HG03457 (cell line): ENCODE results near the gene RASGRF2.
"Not testable (repeated sequence)": the region's sequence is repeated elsewhere in the genome, so short reads cannot be mapped to it uniquely, and the experiment has no call there.

Source experiments
- ATAC-seq: cut with Tn5 transposase; IDR thresholded peaks from one replicate; pipeline ENCODE4 v1.9.1; 2021; ENCODE audit warnings: moderate number of reproducible peaks; ENCODE audit not compliant: unreplicated experiment

The RASGRF2 gene

DNA sequence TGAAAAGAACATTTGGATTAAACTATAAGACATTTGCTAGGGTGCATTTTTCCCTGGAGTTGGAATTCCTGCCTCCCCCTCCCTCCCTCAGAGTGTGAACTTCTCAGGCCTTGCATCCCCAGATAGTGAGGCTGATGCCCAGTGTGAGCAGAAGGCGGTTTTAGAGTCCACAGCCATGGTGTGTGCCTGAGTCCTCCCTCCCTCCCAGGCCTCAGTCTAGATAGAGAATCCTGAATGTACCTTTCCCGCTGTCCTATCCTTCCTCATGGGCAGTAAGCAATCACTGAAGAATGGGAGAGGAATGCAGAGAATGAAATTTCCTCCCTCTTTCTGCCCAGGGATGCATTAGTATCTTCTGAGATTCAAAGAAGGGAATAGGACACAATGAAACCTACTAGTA, 108.5 kb downstream of the RASGRF2 start:
- no peak for ATAC-seq

DNA sequence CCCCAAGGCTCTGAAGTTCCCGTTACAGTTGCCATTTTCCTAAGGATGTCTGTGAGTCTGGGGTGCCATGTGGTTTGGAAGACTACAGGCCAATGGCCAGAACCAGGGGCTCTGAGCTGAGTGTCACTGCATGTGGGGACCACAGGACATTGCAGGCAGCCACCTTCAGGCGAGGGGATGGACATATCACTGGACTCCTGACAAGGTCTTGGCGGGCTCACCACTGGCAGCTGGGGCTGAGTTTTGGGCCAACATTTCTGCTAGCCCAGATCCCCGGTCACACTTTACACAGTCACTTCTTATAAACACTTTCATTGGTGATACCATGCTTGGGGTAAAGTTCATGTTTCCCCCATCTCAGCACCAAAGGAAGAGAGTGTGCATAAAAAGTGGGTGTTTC, 109.8 kb downstream of the RASGRF2 start:
- ATAC-seq = no peak

DNA sequence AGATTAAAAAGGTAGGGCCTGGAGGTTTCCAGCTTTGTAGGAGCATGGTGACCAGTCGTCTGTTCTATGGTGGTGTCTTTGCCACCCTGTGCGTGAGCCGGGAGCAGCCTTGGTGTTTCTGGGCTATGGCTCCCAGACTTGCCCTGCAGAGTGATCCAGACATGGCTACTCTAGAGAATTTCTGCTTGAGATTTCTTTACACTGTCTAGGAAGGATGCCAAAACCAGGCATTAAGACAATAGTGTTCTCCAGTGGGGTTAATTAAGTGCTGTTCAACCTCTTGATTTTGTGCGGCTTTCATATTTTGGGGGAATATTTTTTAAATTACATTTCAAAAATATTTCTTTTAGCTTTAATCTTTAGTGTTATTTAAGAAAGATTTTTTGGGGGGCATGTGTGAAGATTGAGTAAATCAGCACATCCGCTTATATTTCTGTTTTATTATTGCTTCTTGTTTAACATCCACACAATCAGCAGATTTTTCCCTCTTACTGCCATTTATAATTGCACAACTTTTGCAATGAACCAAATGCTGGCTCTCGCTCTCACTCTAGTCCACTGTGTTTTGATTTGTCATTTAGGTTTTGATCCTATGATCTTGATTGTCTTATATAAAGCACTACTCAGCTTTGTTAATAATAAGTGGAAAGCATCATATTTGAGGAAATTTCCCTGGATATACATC, 110.5 kb downstream of the RASGRF2 start:
- no peak for ATAC-seq

DNA sequence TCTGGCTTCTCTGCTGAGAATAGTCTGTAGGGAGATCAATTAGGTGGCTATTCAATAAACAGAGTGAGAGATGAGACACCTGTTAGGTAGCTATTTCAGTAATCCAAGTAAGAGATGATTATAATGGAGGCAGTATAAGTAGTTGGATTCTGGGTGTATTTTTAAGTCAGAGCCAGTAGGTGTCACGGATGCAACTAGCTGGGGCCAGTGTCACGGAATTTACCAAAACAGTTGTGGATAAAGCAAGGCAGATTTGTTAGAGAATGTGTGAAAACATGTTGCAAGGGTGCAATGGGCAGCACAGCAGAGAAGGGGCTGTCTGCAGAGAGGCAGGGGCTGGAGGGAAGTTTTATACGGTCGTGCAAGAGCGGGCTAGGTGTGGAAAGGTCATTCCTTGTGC, 114.9 kb downstream of the RASGRF2 start:
- ATAC-seq = no peak

GRCh38 chr5:81077105-81077504, 116.9 kb downstream of the RASGRF2 start:
- ATAC-seq = no peak

GRCh38 chr5:81078930-81079329, 118.8 kb downstream of the RASGRF2 start:
- ATAC-seq = no peak

DNA sequence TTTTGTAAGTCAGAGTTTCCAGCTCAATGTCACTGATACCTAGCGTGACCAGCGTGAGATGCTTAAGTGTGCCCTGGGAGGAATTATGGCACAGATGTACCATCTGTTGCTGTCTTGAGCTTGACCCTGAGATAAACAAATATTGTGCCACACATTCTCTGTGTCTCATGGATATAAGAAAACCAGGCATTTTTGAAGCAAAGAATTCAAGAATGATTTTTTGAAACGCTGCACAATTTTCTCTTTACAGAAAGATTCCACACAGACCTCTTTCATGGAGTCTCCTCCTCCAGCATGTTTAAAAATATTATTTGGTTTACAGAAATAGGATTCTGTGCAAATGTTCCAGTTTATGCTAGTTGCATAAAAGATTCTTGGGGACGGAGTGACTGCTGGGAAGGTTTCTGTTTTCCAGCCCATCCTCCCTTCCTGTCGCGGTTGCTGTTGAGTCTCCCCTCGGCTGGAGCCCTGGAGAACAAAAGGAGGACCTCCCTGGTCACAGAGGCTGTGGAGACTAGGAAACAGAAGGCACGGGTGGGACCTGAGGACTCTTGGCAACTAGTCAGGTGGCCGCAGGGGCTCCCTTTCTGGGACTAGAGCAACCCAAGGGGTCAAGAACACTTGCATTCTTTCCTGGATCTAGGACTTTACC, 120.8 kb downstream of the RASGRF2 start:
- no peak for ATAC-seq

DNA sequence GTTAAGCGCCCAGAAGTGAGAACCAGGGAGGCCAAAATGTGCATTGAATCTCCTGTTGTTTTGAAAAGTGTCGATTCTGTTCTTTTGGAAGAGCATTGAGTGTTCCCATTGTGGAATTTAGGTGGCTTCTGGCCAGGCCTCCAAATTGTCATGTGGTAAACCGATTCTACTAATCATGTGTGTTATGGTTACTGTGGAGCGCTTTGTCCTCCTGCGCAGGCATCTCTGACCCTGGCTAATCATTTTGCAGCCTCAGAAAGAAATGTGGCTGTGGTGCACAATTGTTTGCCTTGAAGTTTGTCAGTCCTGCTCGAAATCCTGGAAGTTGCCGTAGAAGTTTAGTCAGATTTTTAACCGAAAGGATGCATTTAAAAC, 121.3 kb downstream of the RASGRF2 start:
- no peak for ATAC-seq

GRCh38 chr5:81086881-81087281, 126.7 kb downstream of the RASGRF2 start:
- no peak for ATAC-seq

DNA sequence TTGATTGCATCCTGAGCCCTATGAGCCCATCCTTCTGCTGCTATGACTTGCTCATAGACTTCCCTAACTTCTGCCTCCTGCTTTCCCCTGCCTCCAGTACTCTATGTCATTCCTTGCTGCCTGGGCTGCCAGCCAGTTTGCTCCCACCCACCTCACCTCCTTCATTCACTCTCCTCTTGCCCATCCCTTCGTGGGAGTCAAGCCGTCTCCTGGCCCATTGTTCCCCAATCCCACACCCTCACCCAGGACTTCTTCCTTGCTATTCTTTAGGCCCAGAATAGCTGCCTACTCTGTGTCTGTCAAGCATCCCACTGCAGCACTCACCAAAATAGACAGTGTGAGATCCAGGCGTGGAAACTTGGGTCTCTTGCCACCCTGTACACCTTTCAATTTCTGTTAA, 131.0 kb downstream of the RASGRF2 start:
- ATAC-seq = no peak

DNA sequence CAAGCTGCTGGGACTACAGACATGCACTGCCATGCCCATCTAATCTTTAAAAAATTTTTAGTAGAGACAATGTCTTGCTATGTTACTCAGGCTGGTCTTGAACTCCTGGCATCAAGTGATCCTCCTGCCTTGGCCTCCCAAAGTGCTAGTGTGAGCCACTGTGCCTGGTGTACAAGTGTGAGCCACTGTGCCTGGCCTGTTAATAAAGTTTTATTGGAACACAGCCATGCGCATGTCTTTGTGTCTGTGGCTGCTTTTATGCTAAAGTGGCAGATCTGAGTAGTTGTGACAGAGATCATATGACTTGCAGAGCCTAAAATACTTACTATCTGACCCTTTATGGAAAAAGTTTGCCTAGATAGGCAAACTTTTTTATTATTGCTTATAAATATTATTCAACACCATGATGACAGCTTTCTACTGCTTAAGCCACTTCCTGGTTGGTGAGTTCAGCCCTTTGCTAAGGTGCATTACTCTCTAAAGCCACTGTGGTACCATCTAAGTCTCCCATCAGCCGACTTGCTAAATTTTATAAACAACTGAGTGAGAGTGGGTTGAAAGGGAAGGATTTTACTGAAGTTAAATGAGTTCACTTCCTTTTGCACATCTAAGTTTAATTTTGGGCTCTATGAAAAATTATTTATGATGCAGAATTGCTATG, 133.5 kb downstream of the RASGRF2 start:
- no peak for ATAC-seq

- ATAC-seq = no peak
Measured at GRCh38 chr5:81095835-81096234, 135.7 kb downstream of the RASGRF2 start.

GRCh38 chr5:81097713-81098112, 137.6 kb downstream of the RASGRF2 start:
- no peak for ATAC-seq

DNA sequence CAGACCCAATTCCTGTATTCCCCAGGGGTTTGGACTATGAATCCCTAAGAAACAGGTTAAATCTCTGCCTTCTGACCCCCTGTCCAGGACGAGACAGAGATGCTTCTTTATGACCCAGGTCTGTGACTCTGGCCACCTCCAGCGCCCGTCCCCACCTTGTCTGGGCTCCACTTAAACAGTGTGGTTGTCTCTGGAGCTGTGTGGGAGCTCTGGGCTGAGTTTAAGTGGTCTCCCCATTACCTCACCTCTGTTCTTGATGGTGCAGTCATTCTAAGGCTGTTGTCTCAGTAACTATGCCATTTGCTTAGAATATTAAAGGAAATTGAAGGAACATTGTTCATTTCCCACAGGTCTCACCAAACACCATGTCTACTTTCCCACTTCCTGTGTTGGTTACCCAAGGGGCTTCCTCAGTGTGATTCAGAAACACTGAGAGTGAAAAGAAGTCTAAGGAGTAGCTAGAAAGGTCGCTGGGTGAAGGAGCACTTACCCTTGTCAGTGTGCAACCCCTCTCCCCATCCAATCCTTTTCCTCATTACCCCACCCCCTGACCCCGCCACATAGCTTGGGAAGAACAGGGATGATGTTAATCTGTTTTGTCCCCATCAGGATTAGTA, 145.2 kb downstream of the RASGRF2 start:
- ATAC-seq = no peak

- ATAC-seq = no peak
Measured at GRCh38 chr5:81115261-81115660, 155.1 kb downstream of the RASGRF2 start.

GRCh38 chr5:81117566-81117965, 157.4 kb downstream of the RASGRF2 start:
- no peak for ATAC-seq

GRCh38 chr5:81121273-81121672, 161.1 kb downstream of the RASGRF2 start:
- no peak for ATAC-seq

GRCh38 chr5:81121836-81122630, 161.9 kb downstream of the RASGRF2 start:
- ATAC-seq = no peak

GRCh38 chr5:81124689-81125088, 164.5 kb downstream of the RASGRF2 start:
- not testable (repeated sequence) for ATAC-seq

- ATAC-seq = no peak
Measured at GRCh38 chr5:81125959-81126358, 165.8 kb downstream of the RASGRF2 start.

GRCh38 chr5:81128416-81128815, 168.3 kb downstream of the RASGRF2 start:
- no peak for ATAC-seq
